Kidney epithelial cell (primary cell): ENCODE measurements around the gene SPG7. TPM values are rescaled to one million over a fixed set of nuclear protein-coding genes. Genes with fewer than 3 reads are reported as not detected.

Experiments used
- DNase-seq: peaks from one replicate; pipeline ENCODE4 v3.0.0-alpha.2; 2010; ENCODE audit warnings: low read depth
- H3K27me3 ChIP-seq: 2 replicates; pipeline ENCODE4 v1.6.0; 2011; ENCODE audit warnings: low read length; ENCODE audit not compliant: control insufficient read depth, insufficient read depth
- H3K36me3 ChIP-seq: 2 replicates; pipeline ENCODE4 v1.5.1; 2011; ENCODE audit warnings: low read length; ENCODE audit not compliant: control insufficient read depth, insufficient read depth
- H3K4me3 ChIP-seq: 2 replicates; pipeline ENCODE4 v1.5.1; 2011; ENCODE audit warnings: low read depth, mild to moderate bottlenecking, control low read depth, low read length
- total RNA-seq: library from RNA; depleted of rRNA; stranded (reverse); fragments of >200 nt; gene quantifications from 2 replicates; pipeline ENCODE4 v1.2.3, GENCODE V29; 2015
- TF ChIP-seq, protein P1 (sequence below): IDR thresholded peaks from 2 replicates; pipeline ENCODE4 v1.5.1; 2011; ENCODE audit warnings: mild to moderate bottlenecking, moderate library complexity, low read length, control low read depth, inconsistent platforms; ENCODE audit not compliant: insufficient read depth, poor library complexity, severe bottlenecking

SPG7 gene
- total RNA-seq, 1 donor from 2014 or later, result 144 TPM

DNA sequence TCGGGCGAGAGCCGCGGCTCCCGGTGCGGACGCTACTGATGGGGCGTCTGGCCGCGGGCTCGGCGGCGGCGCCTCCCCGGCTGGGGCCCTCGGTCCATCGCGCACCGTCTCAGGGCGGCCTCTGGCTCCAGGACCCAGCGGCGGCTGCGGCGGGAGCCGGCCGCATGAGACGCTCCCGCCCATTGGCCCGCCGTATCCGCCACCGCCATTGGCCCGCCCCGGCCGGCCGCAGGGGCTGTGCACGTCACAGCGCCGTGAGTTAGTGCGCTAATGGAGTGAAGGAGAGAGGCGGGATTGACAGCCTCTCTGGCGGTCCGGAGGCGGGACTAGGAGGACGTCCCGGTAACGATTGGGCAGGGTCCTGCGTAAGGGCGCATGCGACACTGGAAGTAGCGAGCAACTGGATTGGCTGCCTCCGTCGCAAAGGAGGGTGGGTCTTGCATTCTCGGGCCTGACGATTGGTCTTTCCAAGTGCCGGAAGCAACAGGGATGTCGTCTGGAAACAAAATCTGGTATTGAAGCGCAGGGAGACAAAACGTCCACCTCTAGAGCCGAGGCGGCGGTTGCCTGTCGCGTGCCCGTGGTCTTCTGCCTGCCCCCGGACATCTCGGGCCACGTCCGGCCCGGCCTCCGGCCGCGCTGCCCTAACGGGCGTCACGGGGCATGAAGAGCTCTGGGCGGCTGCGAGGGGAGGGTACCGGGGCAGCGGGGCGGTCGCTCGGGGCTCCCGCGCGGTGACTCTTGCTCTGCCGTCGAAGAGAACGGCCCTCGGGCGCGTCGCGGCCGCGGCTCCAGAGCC lies 17.6 kb upstream of the SPG7 start, which contains the start of gene ANKRD11:
Gene ANKRD11, minus strand, starts transcription at position 123 of the 799 bp plus-strand sequence. CDS start 173,542 bp downstream, outside the sequence.
- no peaks in the 10 kb centered on the region for H3K36me3 ChIP-seq
- TF ChIP-seq, protein P1, sequence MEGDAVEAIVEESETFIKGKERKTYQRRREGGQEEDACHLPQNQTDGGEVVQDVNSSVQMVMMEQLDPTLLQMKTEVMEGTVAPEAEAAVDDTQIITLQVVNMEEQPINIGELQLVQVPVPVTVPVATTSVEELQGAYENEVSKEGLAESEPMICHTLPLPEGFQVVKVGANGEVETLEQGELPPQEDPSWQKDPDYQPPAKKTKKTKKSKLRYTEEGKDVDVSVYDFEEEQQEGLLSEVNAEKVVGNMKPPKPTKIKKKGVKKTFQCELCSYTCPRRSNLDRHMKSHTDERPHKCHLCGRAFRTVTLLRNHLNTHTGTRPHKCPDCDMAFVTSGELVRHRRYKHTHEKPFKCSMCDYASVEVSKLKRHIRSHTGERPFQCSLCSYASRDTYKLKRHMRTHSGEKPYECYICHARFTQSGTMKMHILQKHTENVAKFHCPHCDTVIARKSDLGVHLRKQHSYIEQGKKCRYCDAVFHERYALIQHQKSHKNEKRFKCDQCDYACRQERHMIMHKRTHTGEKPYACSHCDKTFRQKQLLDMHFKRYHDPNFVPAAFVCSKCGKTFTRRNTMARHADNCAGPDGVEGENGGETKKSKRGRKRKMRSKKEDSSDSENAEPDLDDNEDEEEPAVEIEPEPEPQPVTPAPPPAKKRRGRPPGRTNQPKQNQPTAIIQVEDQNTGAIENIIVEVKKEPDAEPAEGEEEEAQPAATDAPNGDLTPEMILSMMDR, result no peak
- H3K4me3 ChIP-seq, result peak within 1 kb of the TSS; percentile 79
- DNase-seq, result peak; percentile 97
- no peaks in the 10 kb centered on the region for H3K27me3 ChIP-seq

DNA sequence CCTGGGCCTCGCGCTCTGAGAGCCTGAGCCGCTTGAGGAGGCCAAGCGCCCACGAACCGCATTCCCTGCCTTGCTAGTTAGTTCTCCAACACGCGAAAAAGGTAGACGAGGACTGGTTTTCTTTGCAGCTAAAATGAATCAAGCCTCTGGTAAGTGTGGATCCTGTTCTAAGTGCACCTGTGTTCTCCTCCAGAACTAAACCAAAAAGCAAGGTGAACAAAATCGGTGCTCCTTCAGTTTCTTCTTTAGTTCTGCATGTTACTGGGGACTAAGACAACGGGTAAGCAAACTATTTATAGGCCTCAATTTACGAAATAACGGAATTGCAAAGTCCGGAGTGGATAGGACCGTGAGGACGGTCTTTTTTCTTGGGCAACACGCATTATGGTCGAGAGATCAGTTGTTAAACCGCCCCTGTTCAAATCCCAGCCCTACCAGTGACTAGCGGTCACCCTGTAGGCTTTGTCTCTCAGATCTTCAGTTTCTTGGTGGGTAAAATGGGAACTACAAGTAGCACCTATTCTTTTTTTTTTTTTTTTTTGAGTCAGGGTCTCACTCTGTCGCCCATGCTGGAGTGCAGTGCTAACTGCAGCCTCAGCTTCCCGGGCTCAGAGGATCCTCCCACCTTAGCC lies 16.8 kb upstream of the SPG7 start:
- DNase-seq, result no peak
- TF ChIP-seq, protein P1, result peak; percentile 13
- H3K27me3 ChIP-seq, result no peaks in the 10 kb centered on the region
- H3K36me3 ChIP-seq, result no peaks in the 10 kb centered on the region
- peak overlapping the region; percentile 79 for H3K4me3 ChIP-seq

DNA sequence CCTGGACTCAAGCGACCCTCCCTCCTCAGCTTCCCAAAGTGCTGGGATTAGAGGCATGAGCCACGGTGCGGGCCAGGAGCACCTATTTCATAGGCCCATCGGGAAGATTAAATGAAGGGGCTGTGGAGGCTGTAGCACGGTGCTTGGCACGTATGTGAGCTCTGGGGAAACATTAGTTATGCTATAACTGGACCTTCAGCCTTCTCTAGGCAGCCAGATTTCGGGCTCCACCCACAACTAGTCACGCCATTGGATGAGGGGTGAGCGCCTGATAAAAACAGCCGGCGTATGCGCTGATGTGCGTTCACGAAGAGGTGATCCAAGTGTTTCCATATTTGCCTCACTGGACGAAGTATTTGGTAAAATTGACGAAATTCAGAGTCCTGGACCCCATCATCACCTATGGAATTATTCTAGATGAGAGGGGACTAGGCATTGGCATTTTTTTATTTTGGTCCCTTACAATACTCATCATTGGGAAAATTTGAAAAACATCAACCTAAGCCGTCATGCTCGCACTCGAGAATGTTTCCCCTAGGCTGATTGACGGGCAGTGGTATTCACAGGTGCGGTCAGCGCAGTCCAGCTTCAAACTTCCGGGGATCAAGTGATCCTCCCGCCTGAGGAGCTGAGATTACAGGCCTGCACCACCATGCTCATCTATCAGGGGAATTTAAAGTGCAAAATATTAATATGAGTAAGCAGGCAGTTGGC lies 16.1 kb upstream of the SPG7 start:
- Histone ChIP-seq H3K27me3 (no peaks in the 10 kb centered on the region), H3K4me3 (peak overlapping the region; percentile 79), H3K36me3 (no peaks in the 10 kb centered on the region)
- TF ChIP-seq, protein P1, result no peak
- no peak for DNase-seq

DNA sequence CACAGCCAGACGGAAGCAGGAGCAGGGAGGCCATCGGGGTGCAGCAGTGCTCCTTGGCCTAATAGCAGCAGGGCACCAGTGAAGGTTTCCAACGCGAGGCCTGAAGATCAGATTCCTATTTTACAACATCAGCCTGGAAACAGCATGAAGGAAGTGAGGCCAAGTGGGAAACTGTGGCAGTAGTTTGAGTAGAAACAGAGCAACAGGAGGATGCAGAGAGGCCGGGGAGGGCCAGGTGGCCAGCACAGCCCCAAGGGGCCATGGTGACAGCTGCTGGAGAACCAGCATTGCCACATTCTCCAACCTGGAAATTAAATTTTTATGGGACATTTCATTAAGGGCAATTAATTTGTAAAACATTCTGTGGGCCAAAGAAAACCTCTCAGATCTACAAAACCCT lies 14.4 kb upstream of the SPG7 start:
- no peak for DNase-seq
- Histone ChIP-seq H3K27me3 (no peaks in the 10 kb centered on the region), H3K36me3 (no peaks in the 10 kb centered on the region), H3K4me3 (no peak overlapping the region)
- TF ChIP-seq, protein P1, result no peak

DNA sequence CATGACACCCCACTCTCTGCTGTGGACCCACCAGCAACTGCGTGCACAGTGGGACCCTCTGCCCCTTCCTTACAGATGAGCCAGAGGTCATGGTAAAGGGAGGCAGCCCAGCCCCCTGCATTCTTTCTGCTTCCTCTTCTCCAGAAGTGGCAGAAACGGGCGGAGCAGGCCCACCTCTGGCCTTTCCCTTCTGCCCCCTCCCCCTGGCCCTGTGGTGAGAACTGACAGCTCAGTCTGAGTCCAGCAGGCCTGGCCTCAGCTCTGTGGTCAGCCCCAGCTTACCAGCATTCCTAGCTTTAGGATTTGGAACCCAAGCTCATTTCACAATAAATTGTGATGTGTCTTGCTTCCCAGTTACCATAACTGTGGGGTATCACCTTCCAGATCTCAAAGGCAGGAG lies 13.1 kb upstream of the SPG7 start:
- H3K36me3 ChIP-seq, result no peaks in the 10 kb centered on the region
- no peak overlapping the region for H3K4me3 ChIP-seq
- TF ChIP-seq, protein P1, result no peak
- no peaks in the 10 kb centered on the region for H3K27me3 ChIP-seq
- DNase-seq, result no peak
